ENCODE results near the gene UGT3A2. TPM values are rescaled to one million over a fixed set of nuclear protein-coding genes. Genes with fewer than 3 reads are reported as not detected.

Gene UGT3A2
- total and polyA plus RNA-seq, 2 of the 8 experiments (the other 6 are each of a cell fraction or from before 2014, with no cell fraction given): 19.4 to 28.8 TPM

- H2BK12ac ChIP-seq (ENCODE audit: low read depth, low read length): no peak overlapping the region
- 92% methylated on average over 5 of the region's 5 CpGs; no CpG with 5 or more reads in 1 of the 2 experiments for WGBS, 2 experiments (ENCODE audit: extremely low coverage in 1 of 2, insufficient coverage in 1 of 2, insufficient read length in 1 of 2, insufficient replicate concordance in 2 of 2, low coverage in 1 of 2, low lambda C conversion rate in 2 of 2, missing lambda C conversion rate in 1 of 2)
- H2BK15ac ChIP-seq (ENCODE audit: low read length): no peak overlapping the region
- no peak overlapping the region; the same call in 1 of the 2 replicates for H4K8ac ChIP-seq (ENCODE audit: extremely low read depth, insufficient read depth, low read length)
- peaks cover 0 to 12% (median 6%) of the 10 kb centered on the region in 4 experiments; a peak in 4 of 8 replicates for H3K36me3 ChIP-seq (ENCODE audit: control insufficient read depth in 2 of 4, insufficient read depth in 4 of 4, low read length in 3 of 4)
- no peak overlapping the region for H3K4me3 ChIP-seq (ENCODE audit: extremely low read depth in 1 of 4, insufficient read depth in 2 of 4, low read depth in 3 of 4, low read length in 4 of 4)
- no peaks in the 10 kb centered on the region for H3K27me3 ChIP-seq (replicated peaks in 1 of 4; ENCODE audit: control insufficient read depth in 3 of 4, extremely low read depth in 1 of 4, insufficient read depth in 3 of 4, low read length in 3 of 4)
- no peak overlapping the region for H2BK20ac ChIP-seq (ENCODE audit: low read length)
- no peak overlapping the region for H3K27ac ChIP-seq (ENCODE audit: low read depth, low read length)
- no peak overlapping the region for H3K56ac ChIP-seq (replicated peaks; ENCODE audit: insufficient read length, low read depth, low read length)
- ChIA-PET POLR2A (ENCODE audit: partially characterized antibody) (interaction anchor here (1.7 kb wide), 1 partner anchor 12 kb away, joined by 4 read pairs; no protein-coding TSS in a partner anchor), CTCF (ENCODE audit: partially characterized antibody) (interaction anchor here (0.7 to 2.1 kb wide), 5 partner anchors 19 to 93 kb away, joined by 3 to 8 read pairs (median 3); partner anchors contain the start of genes LMBRD2 and SKP2)
- H3K9me3 ChIP-seq (ENCODE audit: insufficient read depth in 2 of 2, low read depth in 1 of 2, low read length in 1 of 2): no peaks in the 10 kb centered on the region
- no peak overlapping the region for H3K14ac ChIP-seq (ENCODE audit: insufficient read length)
- no peak overlapping the region for H4K5ac ChIP-seq (ENCODE audit: insufficient read length, low read depth, low read length)
- no peak for TF ChIP-seq CTBP2 (IDR thresholded peaks at IDR 0.05; ENCODE audit: borderline replicate concordance, insufficient read depth, insufficient read length, low read length)
- no peak for TF ChIP-seq SUZ12 (IDR thresholded peaks at IDR 0.05; ENCODE audit: low read length)
- TF ChIP-seq ZNF274 (IDR thresholded peaks at IDR 0.05; ENCODE audit: borderline replicate concordance, extremely low read depth, low read length): no peak
- TF ChIP-seq GTF2F1 (IDR thresholded peaks at IDR 0.05; ENCODE audit: borderline replicate concordance, low read depth, low read length): no peak
- TF ChIP-seq EZH2 (IDR thresholded peaks at IDR 0.05; ENCODE audit: low read depth, low read length, severe bottlenecking): no peak
- TF ChIP-seq KDM1A (IDR thresholded peaks at IDR 0.05; ENCODE audit: borderline replicate concordance, low read length): no peak
- H3K4ac ChIP-seq (replicated peaks; ENCODE audit: insufficient read length, low read depth, low read length): no peak overlapping the region
- no peak overlapping the region for H3K23ac ChIP-seq (ENCODE audit: insufficient read length)
- no peaks in the 10 kb centered on the region for H3K23me2 ChIP-seq (ENCODE audit: low read depth, low read length)
- H2BK5ac ChIP-seq (ENCODE audit: low read depth, low read length): no peak overlapping the region
- no peak overlapping the region for H2AK5ac ChIP-seq (ENCODE audit: low read depth, low read length)
- H3K18ac ChIP-seq (ENCODE audit: extremely low read depth, low read length): no peak overlapping the region
- no peaks in the 10 kb centered on the region for H4K20me1 ChIP-seq (replicated peaks in 1 of 2; ENCODE audit: control insufficient read depth in 1 of 2, insufficient read depth in 2 of 2, low read length in 2 of 2)
- no peaks in the 10 kb centered on the region for H3K79me2 ChIP-seq (ENCODE audit: control insufficient read depth in 1 of 2, insufficient read depth in 2 of 2, low read length in 2 of 2)
- H3K9ac ChIP-seq (replicated peaks in 1 of 4; ENCODE audit: extremely low read depth in 1 of 4, low read depth in 3 of 4, low read length in 3 of 4): no peak overlapping the region
- no peaks in the 10 kb centered on the region for H3K4me1 ChIP-seq (replicated peaks in 1 of 4; ENCODE audit: control insufficient read depth in 3 of 4, insufficient read depth in 4 of 4, low read length in 3 of 4)
- no peak overlapping the region for H3K4me2 ChIP-seq (ENCODE audit: insufficient read depth in 1 of 2, low read depth in 2 of 2, low read length in 2 of 2)
- no peak for FAIRE-seq
- no peak overlapping the region for H2BK120ac ChIP-seq (replicated peaks; ENCODE audit: low read depth, low read length)
- no peak for DNase-seq (ENCODE audit: low read depth in 1 of 2, low spot score in 2 of 2)
- H3K79me1 ChIP-seq (ENCODE audit: low read depth, low read length): no peaks in the 10 kb centered on the region
- H2AFZ ChIP-seq (ENCODE audit: low read length): no peak overlapping the region
- no peak overlapping the region for H4K91ac ChIP-seq (replicated peaks; ENCODE audit: insufficient read length, low read length)
These were observed 6.9 kb downstream of the UGT3A2 start for GRCh38 chr5:36059571-36060419.

All from H1 (cell line).